HUES48 (cell line): ENCODE data around the gene ZNF425.
A peak's percentile ranks its signal among the peaks of the same experiment; 100 is the strongest.

Experiments
- H3K27ac ChIP-seq: one replicate; pipeline ENCODE4 v1.7.0; 2013; ENCODE audit warnings: low read depth, low read length, inconsistent platforms
- H3K27me3 ChIP-seq: 2 replicates; pipeline ENCODE4 v1.6.1; 2013; ENCODE audit warnings: mild to moderate bottlenecking, low read length; ENCODE audit not compliant: control insufficient read depth, insufficient read depth
- H3K36me3 ChIP-seq: 2 replicates; pipeline ENCODE4 v1.6.1; 2013; ENCODE audit warnings: low read length; ENCODE audit not compliant: control insufficient read depth, insufficient read depth
- H3K4me1 ChIP-seq: 2 replicates; pipeline ENCODE4 v1.6.1; 2013; ENCODE audit warnings: mild to moderate bottlenecking, low read length; ENCODE audit not compliant: control insufficient read depth, insufficient read depth
- H3K4me3 ChIP-seq: 2 replicates; pipeline ENCODE4 v1.5.1; 2013; ENCODE audit warnings: mild to moderate bottlenecking, low read depth, low read length
- H3K9ac ChIP-seq: 2 replicates; pipeline ENCODE4 v1.6.1; 2013; ENCODE audit warnings: mild to moderate bottlenecking, low read depth, low read length, moderate library complexity
- H3K9me3 ChIP-seq: 2 replicates; pipeline ENCODE4 v1.6.1; 2013; ENCODE audit warnings: low read length; ENCODE audit not compliant: control insufficient read depth, insufficient read depth

Gene ZNF425

DNA sequence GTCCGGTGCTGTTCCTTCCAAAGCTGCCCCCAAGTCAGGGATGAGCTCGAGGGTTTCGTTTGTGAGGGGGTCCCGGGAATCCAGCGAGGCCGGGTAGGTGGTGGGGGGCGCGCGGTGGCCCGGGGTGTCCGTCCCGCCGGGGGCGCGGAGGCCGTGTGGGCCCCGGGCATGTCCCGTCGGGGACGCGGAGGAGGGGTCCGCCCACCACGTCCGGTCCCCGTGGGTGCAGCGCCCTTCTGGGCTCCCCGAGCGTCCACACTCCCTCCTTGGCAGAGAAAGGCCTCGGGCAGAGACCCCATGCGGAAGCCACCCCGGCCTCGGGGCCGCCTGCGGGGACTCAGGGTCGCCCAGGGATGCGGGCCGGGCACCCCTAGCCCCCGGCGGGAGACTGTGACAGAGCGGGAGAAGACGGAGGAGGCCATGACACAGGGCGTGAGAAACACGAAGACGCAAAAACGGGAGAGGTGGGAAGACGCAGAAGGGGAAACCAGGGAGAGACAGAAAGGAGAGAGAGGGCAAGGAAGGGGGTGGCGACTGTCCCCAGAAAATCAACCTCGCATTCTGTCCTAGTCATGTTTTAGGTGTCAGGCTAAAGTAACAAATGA, 640 bp upstream of the ZNF425 start:
- Histone ChIP-seq H3K27ac (peak overlapping the region; percentile 69), H3K9ac (peak overlapping the region; percentile 82), H3K36me3 (peaks cover 20% of the 10 kb centered on the region), H3K4me3 (peak overlapping the region; percentile 88), H3K4me1 (peaks cover 7% of the 10 kb centered on the region), H3K9me3 (peaks cover 7% of the 10 kb centered on the region; the same call in 1 of the 2 replicates), H3K27me3 (no peaks in the 10 kb centered on the region)

DNA sequence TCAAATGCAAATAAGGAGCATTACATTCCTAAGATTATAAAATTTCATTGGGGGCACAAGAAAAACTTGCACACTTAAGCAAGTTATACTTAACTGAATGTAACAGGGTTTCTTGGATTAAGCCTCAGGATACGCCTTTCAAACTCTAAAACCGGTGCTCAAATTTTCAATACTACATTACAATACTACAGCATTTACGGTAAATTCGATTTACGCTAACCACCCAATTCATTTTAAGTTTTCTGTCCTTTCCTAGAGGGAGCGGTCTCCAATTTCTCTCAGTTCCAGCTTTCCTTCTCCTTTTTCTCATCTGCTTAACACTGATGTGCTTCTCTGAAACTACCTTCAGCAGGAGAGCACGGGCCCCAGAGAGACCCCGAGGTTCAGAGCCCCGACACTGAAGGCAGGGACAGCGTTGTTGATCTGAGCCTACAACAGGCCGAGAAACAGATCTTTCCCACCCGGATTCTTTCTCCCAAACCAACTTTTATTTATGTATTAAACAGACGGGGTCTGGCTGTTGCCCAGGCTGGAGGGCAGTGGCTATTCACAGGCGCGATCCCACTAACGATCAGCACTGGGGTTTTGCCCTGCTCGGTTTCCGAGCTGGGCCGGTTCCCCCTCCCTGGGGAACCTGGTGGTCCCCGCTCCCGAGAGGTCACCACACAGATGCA, 798 bp downstream of the ZNF425 start:
- peaks cover 7% of the 10 kb centered on the region for H3K4me1 ChIP-seq
- H3K36me3 ChIP-seq = peaks cover 5% of the 10 kb centered on the region
- H3K27ac ChIP-seq = peak overlapping the region; percentile 87
- H3K9me3 ChIP-seq = no peaks in the 10 kb centered on the region; the same call in 1 of the 2 replicates
- H3K4me3 ChIP-seq = peak overlapping the region; percentile 88
- peak overlapping the region; percentile 84 for H3K9ac ChIP-seq
- H3K27me3 ChIP-seq = no peaks in the 10 kb centered on the region

DNA sequence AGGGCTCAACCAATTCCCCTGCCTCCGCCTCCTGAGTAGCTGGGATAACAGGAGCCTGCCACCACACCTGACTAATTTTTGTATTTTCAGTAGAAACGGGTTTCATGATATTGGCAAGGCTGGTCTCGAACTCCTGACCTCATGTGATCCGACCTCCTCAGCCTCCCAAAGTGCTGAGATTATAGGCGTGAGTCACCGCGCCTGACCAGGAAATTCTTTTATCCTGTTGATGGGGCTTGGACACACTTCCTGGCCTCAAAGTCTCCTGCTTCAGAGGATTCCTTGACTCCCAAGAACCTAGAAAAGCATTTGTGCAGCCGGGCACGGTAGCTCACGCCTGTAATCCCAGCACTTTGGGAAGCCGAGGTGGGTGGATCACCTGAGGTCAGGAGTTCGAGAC, 16.2 kb downstream of the ZNF425 start:
- Histone ChIP-seq H3K9ac (no peak overlapping the region), H3K4me3 (no peak overlapping the region), H3K27me3 (no peaks in the 10 kb centered on the region), H3K36me3 (no peaks in the 10 kb centered on the region), H3K4me1 (no peaks in the 10 kb centered on the region), H3K9me3 (no peaks in the 10 kb centered on the region), H3K27ac (no peak overlapping the region)

DNA sequence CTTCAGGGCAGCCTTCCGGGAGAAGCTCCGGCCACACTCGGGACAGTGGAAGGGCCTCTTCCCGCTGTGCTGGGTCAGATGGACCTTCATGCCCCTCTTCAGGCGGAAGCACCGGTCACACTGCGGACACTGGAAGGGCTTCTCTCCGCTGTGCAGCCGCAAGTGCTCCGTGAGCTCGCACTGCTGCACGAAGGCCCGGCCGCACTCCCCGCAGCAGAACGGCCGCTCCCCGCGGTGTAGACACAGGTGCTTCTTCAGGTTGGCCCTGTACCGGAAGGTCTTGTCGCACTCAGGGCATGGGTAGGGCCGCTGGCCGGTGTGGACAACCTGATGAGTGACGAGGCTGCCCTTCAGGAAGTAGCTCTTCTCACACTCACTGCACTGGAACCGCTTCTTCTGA, 21.4 kb downstream of the ZNF425 start:
- Histone ChIP-seq H3K9ac (no peak overlapping the region), H3K4me3 (no peak overlapping the region), H3K27me3 (no peaks in the 10 kb centered on the region), H3K9me3 (no peaks in the 10 kb centered on the region), H3K36me3 (no peaks in the 10 kb centered on the region), H3K27ac (no peak overlapping the region), H3K4me1 (no peaks in the 10 kb centered on the region)

DNA sequence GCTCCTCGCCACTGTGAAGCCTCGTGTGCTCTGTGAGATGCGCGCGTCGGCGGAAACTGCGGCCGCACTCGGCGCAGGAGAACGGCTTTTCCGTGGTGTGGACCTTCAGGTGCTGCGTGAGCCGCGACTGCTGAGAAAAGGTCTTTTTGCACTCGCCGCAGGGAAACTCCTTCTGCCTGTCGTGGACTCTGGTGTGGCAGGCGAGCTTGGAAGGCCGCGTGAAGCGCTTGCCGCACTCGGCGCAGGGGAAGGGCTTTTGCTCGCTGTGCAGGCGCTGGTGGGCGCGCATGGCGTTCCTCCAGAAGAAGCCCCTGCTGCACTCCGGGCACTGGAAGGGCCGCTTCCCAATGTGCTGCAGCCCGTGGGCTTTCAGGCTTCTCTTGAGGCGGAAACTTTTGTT, 21.9 kb downstream of the ZNF425 start:
- no peak overlapping the region for H3K27ac ChIP-seq
- no peak overlapping the region for H3K4me3 ChIP-seq
- no peaks in the 10 kb centered on the region for H3K36me3 ChIP-seq
- H3K9me3 ChIP-seq = no peaks in the 10 kb centered on the region
- H3K4me1 ChIP-seq = no peaks in the 10 kb centered on the region
- H3K27me3 ChIP-seq = no peaks in the 10 kb centered on the region
- no peak overlapping the region for H3K9ac ChIP-seq

DNA sequence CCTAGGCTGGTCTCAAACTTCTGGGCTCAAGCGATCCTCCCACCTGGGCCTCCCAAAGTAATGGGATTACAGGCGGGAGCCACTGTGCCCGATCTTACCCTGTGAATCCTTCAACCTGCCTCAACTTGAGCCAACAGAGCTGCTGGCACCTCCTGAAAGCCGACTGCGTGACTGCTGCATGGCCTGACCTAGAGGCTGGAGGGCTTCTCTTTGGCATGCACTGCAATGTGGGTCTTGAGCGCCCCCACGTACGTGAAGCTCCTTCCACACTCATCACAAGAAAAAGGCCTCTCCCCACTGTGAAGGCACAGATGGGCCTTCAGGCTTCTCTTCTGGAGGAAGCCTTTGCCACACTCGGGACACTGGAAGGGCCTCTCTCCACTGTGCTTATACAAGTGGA, 22.7 kb downstream of the ZNF425 start:
- Histone ChIP-seq H3K9me3 (no peaks in the 10 kb centered on the region), H3K4me3 (no peak overlapping the region), H3K36me3 (no peaks in the 10 kb centered on the region), H3K9ac (no peak overlapping the region), H3K4me1 (no peaks in the 10 kb centered on the region), H3K27ac (no peak overlapping the region), H3K27me3 (no peaks in the 10 kb centered on the region)

DNA sequence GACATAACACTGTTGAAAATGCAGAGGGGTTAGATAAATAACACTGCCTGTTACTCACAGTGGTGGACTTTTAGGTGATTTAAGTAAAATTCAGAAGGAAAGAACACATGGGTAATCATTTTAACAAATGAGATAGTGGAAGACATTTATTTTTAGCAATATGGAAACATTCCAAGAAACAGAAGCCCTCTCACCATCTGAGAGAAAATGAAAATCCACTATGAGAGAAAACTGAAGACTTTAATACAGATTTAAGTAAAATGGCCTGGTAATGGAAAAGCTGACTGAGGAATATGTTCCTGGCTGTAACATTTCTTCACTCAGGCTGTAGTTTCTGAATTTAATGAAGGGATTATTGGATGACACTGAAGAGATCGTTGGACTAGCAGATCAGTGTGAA, 23.5 kb downstream of the ZNF425 start:
- Histone ChIP-seq H3K27ac (no peak overlapping the region), H3K4me1 (no peaks in the 10 kb centered on the region), H3K4me3 (no peak overlapping the region), H3K9me3 (no peaks in the 10 kb centered on the region), H3K9ac (no peak overlapping the region), H3K27me3 (no peaks in the 10 kb centered on the region), H3K36me3 (no peaks in the 10 kb centered on the region)

DNA sequence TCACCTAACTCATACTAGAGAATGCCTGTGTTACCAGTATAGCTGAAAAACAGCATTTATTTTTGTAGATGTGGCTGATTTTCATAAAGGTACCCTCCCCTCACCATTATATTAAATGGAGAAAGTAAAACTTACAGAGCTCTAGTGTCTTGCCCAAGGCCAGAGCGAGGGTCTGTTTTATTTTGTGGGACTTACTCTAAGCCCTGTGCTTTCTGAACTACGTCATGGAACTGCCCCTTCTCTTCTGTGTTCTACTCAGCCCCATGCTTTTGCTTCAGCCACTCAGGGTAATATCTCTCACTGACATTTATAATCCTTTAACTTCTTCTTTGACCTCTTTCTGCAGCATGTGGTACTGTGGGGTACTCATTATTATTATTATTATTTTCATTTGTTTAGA, 25.3 kb downstream of the ZNF425 start:
- Histone ChIP-seq H3K9ac (no peak overlapping the region), H3K27me3 (no peaks in the 10 kb centered on the region), H3K27ac (no peak overlapping the region), H3K36me3 (no peaks in the 10 kb centered on the region), H3K4me3 (no peak overlapping the region), H3K4me1 (peaks cover 5% of the 10 kb centered on the region; the same call in 1 of the 2 replicates), H3K9me3 (no peaks in the 10 kb centered on the region)

DNA sequence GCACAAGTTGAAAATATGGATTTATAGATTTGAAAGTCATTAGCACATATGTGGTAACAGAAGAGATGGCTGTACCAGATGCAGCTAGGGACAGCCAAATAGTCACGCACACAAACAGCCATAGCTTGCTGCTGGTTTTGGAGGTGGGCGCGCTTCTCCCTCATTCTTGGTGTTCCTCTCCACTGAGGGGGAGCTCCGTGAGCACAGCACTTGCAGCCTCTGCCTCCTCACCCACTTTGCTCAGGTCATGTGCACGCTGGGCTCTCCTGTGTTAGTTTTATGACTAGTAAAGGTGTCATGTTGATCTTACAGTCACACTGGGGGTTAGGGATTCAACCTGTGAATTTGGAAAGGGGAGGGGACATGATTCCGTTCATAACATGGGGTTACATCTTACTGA, 27.1 kb downstream of the ZNF425 start:
- H3K27ac ChIP-seq = no peak overlapping the region
- H3K4me1 ChIP-seq = peaks cover 5% of the 10 kb centered on the region; the same call in 1 of the 2 replicates
- H3K9me3 ChIP-seq = no peaks in the 10 kb centered on the region
- H3K4me3 ChIP-seq = no peak overlapping the region
- H3K27me3 ChIP-seq = no peaks in the 10 kb centered on the region
- H3K9ac ChIP-seq = no peak overlapping the region
- H3K36me3 ChIP-seq = no peaks in the 10 kb centered on the region

DNA sequence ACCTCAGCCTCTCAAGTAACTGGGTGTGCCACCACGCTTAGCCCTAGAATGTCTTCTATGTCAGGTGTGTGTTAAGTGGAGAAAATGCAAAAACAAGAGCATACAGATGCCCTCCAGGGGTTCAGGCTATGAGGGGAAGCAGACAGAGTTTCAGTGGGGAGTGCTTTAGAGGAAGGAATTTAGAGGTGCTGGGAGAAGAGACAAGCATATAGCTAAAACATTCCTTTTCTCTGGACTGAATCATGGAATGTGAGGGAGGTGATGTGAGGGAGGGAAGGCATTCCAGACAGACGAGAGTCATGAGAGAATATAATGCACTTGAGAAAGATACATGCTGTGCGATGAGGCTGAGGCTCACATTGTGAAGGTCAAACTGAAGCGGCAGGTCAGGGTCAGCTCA, 29.0 kb downstream of the ZNF425 start:
- peak overlapping the region; percentile 59 for H3K27ac ChIP-seq
- no peak overlapping the region for H3K9ac ChIP-seq
- no peak overlapping the region for H3K4me3 ChIP-seq
- H3K36me3 ChIP-seq = no peaks in the 10 kb centered on the region
- no peaks in the 10 kb centered on the region for H3K27me3 ChIP-seq
- H3K9me3 ChIP-seq = no peaks in the 10 kb centered on the region
- H3K4me1 ChIP-seq = peaks cover 5% of the 10 kb centered on the region; the same call in 1 of the 2 replicates

DNA sequence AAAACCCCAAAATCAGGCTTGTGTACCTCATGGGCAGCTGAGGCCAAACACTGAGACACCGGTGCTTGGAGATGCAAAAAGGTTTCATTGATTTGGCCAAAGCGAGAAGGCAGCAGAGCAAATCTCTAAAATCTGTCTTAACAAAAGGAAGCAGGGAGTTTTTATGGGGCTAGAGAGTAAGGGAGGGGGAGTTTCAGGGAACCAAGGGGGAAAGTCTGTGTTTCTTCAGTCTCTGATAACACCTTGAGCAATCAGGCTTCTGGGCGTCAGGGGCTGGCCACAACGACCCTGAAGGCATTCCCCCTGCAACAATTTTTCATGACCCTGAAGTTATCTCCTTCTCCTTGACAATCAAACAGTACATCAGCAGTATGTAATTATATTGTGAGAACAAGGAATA, 32.9 kb downstream of the ZNF425 start:
- H3K27ac ChIP-seq = no peak overlapping the region
- H3K27me3 ChIP-seq = no peaks in the 10 kb centered on the region
- no peaks in the 10 kb centered on the region for H3K9me3 ChIP-seq
- no peak overlapping the region for H3K4me3 ChIP-seq
- H3K36me3 ChIP-seq = no peaks in the 10 kb centered on the region
- H3K4me1 ChIP-seq = peaks cover 5% of the 10 kb centered on the region; the same call in 1 of the 2 replicates
- no peak overlapping the region for H3K9ac ChIP-seq
